HCT116 (cell line): ENCODE measurements around the gene TACC3. TPM values are rescaled to one million over a fixed set of nuclear protein-coding genes. Genes with fewer than 3 reads are reported as not detected.

Experiments used
- ATAC-seq: fragments of 200-7000 bp; cut with Tn5 transposase; 2 replicates; pipeline ENCODE4 v1.9.1; 2020; ENCODE audit warnings: mild to moderate bottlenecking, moderate library complexity
- BruUV-seq: library from RNA; stranded (reverse); fragments of 400-500 nt; replicated peaks from 2 replicates; lab custom pipeline; 2021; lab: Mats Ljungman, UMichigan
- CTCF ChIA-PET: fragments of 300-600 bp; sonication (Branson Sonifier 250); formaldehyde crosslinking; loops from one replicate; lab custom pipeline; 2021; ENCODE audit warnings: antibody characterized with exemption; lab: Charles Lee
- POLR2A ChIA-PET: fragments of 300-600, 350-600 bp; sonication (Branson Sonifier 250); formaldehyde crosslinking; loops from one replicate; lab custom pipeline; 2021; ENCODE audit warnings: antibody characterized with exemption; lab: Charles Lee
- RAD21 ChIA-PET, 2 experiments: fragments of 300-600 bp; sonication (Branson Sonifier 250); formaldehyde crosslinking; loops; one replicate each; lab custom pipeline; 2023; ENCODE audit warnings: low total read pairs in 2 of 2; ENCODE audit not compliant: uncharacterized antibody in 2 of 2, unreplicated experiment in 2 of 2, low non-redundant PET in 1 of 2; lab: Charles Lee
- DNase-seq: peaks from one replicate; pipeline ENCODE4 v3.0.0-alpha.2; 2010; ENCODE audit warnings: low read depth, low spot score
- H2AFZ ChIP-seq: fragments of 200-600 bp; shearing (Covaris generic), sonication (generic); 2 replicates; pipeline ENCODE4 v1.6.1; 2017; ENCODE audit warnings: low read depth, mixed run types, mixed read lengths, antibody characterized with exemption, low read length; ENCODE audit not compliant: poor library complexity, severe bottlenecking
- H3K27ac ChIP-seq: 2 replicates; pipeline ENCODE4 v1.5.1; 2012; ENCODE audit warnings: low read depth, low read length
- H3K27me3 ChIP-seq: fragments of 200-600 bp; sonication (generic); 2 replicates; pipeline ENCODE4 v1.6.1; 2016; ENCODE audit warnings: mixed run types, low read length, mixed read lengths; ENCODE audit not compliant: insufficient read depth
- H3K36me3 ChIP-seq, 2 experiments: fragments of 200-500 bp in 1 of 2; fragments of 200-600 bp in 1 of 2; sonication (Bioruptor generic) in 1 of 2; sonication (generic) in 1 of 2; 2 replicates each; pipeline versions ENCODE4 v1.5.1 to v1.6.1; 2014 to 2016; ENCODE audit warnings: low read length in 2 of 2, inconsistent platforms in 1 of 2, mixed read lengths in 1 of 2, mixed run types in 1 of 2; ENCODE audit not compliant: insufficient read depth in 2 of 2, control insufficient read depth in 1 of 2
- H3K4me1 ChIP-seq, 2 experiments: fragments of 200-600 bp in 1 of 2; sonication (generic) in 1 of 2; 2 replicates each; pipeline versions ENCODE4 v1.5.1 to v1.6.1; 2012 to 2017; ENCODE audit warnings: low read length in 2 of 2, inconsistent platforms in 1 of 2, mild to moderate bottlenecking in 1 of 2, mixed read lengths in 1 of 2, mixed run types in 1 of 2, moderate library complexity in 1 of 2; ENCODE audit not compliant: insufficient read depth in 2 of 2, control insufficient read depth in 1 of 2
- H3K4me2 ChIP-seq: fragments of 200-600 bp; sonication (generic); 2 replicates; pipeline ENCODE4 v1.6.1; 2017; ENCODE audit warnings: mixed run types, low read length, mixed read lengths
- H3K4me3 ChIP-seq, 2 experiments: fragments of 200-600 bp in 1 of 2; sonication (generic) in 1 of 2; replicated peaks in 1 of 2; 2 replicates each; pipeline ENCODE4 v1.5.1; 2011 to 2016; ENCODE audit warnings: low read length in 2 of 2, control low read depth in 1 of 2, low read depth in 1 of 2, mild to moderate bottlenecking in 1 of 2, mixed read lengths in 1 of 2, mixed run types in 1 of 2
- H3K79me2 ChIP-seq: fragments of 200-600 bp; sonication (generic); 2 replicates; pipeline ENCODE4 v1.6.1; 2017; ENCODE audit warnings: mild to moderate bottlenecking, mixed run types, low read length, moderate library complexity, mixed read lengths; ENCODE audit not compliant: insufficient read depth
- H3K9ac ChIP-seq: fragments of 200-600 bp; sonication (generic); 2 replicates; pipeline ENCODE4 v1.6.1; 2016; ENCODE audit warnings: low read length, mixed read lengths
- H3K9me2 ChIP-seq: fragments of 200-600 bp; sonication (generic), shearing (Covaris generic); 2 replicates; pipeline ENCODE4 v1.6.1; 2017; ENCODE audit warnings: mixed run types, mild to moderate bottlenecking, moderate library complexity; ENCODE audit not compliant: insufficient read depth
- H3K9me3 ChIP-seq, 2 experiments: fragments of 200-500 bp in 1 of 2; fragments of 200-600 bp in 1 of 2; sonication (Bioruptor generic) in 1 of 2; sonication (generic) in 1 of 2; 2 replicates each; pipeline ENCODE4 v1.6.1; 2014 to 2017; ENCODE audit warnings: low read length in 2 of 2, mixed read lengths in 2 of 2, inconsistent platforms in 1 of 2, low read depth in 1 of 2, mild to moderate bottlenecking in 1 of 2, mixed run types in 1 of 2, moderate library complexity in 1 of 2; ENCODE audit not compliant: control insufficient read depth in 1 of 2, insufficient read depth in 1 of 2
- H4K20me1 ChIP-seq: fragments of 200-600 bp; sonication (generic), shearing (Covaris generic); 2 replicates; pipeline ENCODE4 v1.6.1; 2017; ENCODE audit warnings: mixed run types, mild to moderate bottlenecking, moderate library complexity; ENCODE audit not compliant: insufficient read depth
- CEBPB ChIP-seq: IDR thresholded peaks from 2 replicates; pipeline ENCODE4 v1.6.1; 2012; ENCODE audit warnings: low read depth
- FOSL1 ChIP-seq: IDR thresholded peaks from 2 replicates; pipeline ENCODE4 v1.6.1; 2012; ENCODE audit warnings: low read depth
- RAD21 ChIP-seq: IDR thresholded peaks from 2 replicates; pipeline ENCODE4 v1.6.1; 2012; ENCODE audit warnings: low read depth, mild to moderate bottlenecking
- SIN3A ChIP-seq: IDR thresholded peaks from 2 replicates; pipeline ENCODE4 v1.6.1; 2012; ENCODE audit warnings: low read depth
- TCF7L2 ChIP-seq: IDR thresholded peaks from 2 replicates; pipeline ENCODE4 v1.7.0; 2011; ENCODE audit warnings: borderline replicate concordance, inconsistent platforms; ENCODE audit not compliant: insufficient read depth, insufficient read length; ENCODE audit errors: extremely low read depth
- YY1 ChIP-seq: IDR thresholded peaks from 2 replicates; pipeline ENCODE4 v1.6.1; 2011; ENCODE audit warnings: low read length, low read depth, moderate library complexity, mild to moderate bottlenecking; ENCODE audit not compliant: insufficient replicate concordance; ENCODE audit errors: extremely low read depth
- ZNF274 ChIP-seq: fragments of 200-500 bp; sonication (Bioruptor generic); IDR thresholded peaks from 2 replicates; pipeline ENCODE4 v1.6.1; 2014; ENCODE audit warnings: mild to moderate bottlenecking, low read depth, low read length, inconsistent platforms
- intact Hi-C: fragments of 100-400 bp; cut with micrococcal nuclease; formaldehyde crosslinking; loops from 2 replicates; pipeline ENCODE4 v1.10.0; 2022
- total RNA-seq: library from RNA; stranded (reverse); gene quantifications from one replicate; pipeline ENCODE4 v1.2.1, GENCODE V29; 2021; ENCODE audit not compliant: unreplicated experiment
- TF ChIP-seq, protein P1 (sequence below): IDR thresholded peaks from 2 replicates; pipeline ENCODE4 v1.6.1; 2012
- TF ChIP-seq, protein P2 (sequence below): IDR thresholded peaks from 2 replicates; pipeline ENCODE4 v1.6.1; 2012; ENCODE audit warnings: low read depth
- TF ChIP-seq, protein P3 (sequence below): IDR thresholded peaks from 2 replicates; pipeline ENCODE4 v1.6.1; 2012

The TACC3 gene
- total RNA-seq, 1 experiment from 2014 or later = 106 TPM

DNA sequence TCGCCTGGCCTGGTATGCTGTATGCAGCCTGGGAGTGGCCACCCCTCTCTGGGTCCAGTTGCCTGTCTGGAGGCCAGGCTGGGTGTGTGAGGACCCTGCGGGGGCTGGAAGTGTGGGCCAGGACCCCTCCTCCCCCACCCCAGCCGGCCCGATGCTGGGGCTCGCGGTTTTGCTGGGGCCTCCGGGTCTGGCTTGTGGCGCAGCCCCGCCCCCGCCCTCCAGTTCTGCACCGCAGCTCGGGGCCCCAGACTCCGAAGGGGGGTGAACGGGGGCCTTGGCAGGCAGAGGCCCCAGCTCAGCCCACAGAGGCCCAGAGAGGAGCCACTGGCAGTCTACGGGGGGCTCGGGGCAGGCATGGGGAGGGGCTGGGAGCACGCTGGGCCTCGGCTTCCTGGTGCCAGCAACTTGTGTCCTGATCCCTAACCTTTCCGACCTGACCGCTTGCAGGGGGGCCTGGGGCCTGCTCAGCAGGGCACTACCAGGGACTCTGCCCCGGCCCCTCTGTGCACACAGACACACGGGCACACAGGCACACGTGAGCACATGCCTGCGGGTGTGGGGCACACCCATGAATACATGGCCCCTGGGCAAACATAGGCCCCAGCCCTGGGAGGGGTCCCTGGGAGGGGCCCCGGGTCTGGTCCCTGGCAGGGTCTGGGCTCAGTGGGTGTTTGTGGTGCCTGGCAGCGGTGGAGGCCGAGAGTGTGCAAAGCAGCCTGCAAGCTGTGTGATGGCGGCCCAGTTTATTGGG, 50.4 kb downstream of the TACC3 start:
- ChIA-PET CTCF (no interaction called here), POLR2A (no interaction called here)
- peaks cover 10 to 16% of the 10 kb centered on the region in 2 experiments for H3K4me1 ChIP-seq

DNA sequence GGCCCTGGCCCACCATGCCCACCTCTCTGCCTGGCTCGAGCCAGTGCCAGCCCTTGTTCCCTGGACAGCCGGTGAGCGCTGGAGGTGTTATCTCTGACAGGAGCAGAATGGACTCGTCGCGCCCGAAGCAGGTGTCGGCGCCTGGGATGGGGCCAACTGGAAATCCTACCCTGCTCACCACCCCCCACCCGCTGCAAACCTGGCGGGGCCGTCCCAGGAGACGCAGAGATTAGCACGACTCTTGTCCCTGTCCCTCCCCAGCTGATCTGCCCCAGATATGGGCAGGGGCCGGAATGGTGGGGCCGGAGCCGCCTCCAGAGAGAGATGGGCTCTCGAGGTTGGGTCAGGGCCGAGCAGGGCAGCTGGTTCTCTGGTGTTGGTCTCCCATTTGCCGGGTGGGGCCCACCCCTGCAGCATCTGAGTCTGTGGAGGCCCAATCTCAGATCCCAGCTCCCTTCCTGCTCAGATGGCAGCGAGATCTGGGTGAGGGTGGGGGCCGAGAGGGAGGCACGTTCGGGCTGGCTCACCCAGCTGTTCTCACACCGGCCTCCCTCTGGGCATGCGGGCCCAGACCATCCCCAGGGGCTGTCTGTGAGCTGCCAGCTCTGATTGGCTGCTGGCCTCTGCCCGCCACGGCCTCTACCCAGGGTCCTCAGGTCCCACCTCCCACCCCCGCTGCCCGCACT, 51.7 kb downstream of the TACC3 start:
- H3K4me2 ChIP-seq = no peak overlapping the region
- BruUV-seq = no TSS peak
- ATAC-seq (no peak), DNase-seq (no peak)
- no peak overlapping the region for H2AFZ ChIP-seq
- H3K36me3 ChIP-seq = no peaks in the 10 kb centered on the region
- ChIA-PET POLR2A (no interaction called here), RAD21 (no interaction called here), CTCF (interaction anchor here (1.1 kb wide), 1 partner anchor 10 kb away, joined by 3 read pairs; no protein-coding TSS in a partner anchor)
- peaks cover 15 to 20% of the 10 kb centered on the region in 2 experiments for H3K4me1 ChIP-seq
- H3K9me2 ChIP-seq = no peaks in the 10 kb centered on the region
- H3K9me3 ChIP-seq = no peaks in the 10 kb centered on the region
- no peaks in the 10 kb centered on the region for H4K20me1 ChIP-seq
- intact Hi-C loops = no loop called here
- no peaks in the 10 kb centered on the region for H3K79me2 ChIP-seq
- no peak overlapping the region for H3K4me3 ChIP-seq
- H3K27me3 ChIP-seq = no peaks in the 10 kb centered on the region
- H3K27ac ChIP-seq = no peak overlapping the region
- H3K9ac ChIP-seq = no peak overlapping the region
- TF ChIP-seq, protein P1, sequence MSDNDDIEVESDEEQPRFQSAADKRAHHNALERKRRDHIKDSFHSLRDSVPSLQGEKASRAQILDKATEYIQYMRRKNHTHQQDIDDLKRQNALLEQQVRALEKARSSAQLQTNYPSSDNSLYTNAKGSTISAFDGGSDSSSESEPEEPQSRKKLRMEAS = no peak
- TF ChIP-seq ZNF274 (no peak), YY1 (no peak), TCF7L2 (no peak), RAD21 (no peak), CEBPB (no peak)
- TF ChIP-seq, protein P2, sequence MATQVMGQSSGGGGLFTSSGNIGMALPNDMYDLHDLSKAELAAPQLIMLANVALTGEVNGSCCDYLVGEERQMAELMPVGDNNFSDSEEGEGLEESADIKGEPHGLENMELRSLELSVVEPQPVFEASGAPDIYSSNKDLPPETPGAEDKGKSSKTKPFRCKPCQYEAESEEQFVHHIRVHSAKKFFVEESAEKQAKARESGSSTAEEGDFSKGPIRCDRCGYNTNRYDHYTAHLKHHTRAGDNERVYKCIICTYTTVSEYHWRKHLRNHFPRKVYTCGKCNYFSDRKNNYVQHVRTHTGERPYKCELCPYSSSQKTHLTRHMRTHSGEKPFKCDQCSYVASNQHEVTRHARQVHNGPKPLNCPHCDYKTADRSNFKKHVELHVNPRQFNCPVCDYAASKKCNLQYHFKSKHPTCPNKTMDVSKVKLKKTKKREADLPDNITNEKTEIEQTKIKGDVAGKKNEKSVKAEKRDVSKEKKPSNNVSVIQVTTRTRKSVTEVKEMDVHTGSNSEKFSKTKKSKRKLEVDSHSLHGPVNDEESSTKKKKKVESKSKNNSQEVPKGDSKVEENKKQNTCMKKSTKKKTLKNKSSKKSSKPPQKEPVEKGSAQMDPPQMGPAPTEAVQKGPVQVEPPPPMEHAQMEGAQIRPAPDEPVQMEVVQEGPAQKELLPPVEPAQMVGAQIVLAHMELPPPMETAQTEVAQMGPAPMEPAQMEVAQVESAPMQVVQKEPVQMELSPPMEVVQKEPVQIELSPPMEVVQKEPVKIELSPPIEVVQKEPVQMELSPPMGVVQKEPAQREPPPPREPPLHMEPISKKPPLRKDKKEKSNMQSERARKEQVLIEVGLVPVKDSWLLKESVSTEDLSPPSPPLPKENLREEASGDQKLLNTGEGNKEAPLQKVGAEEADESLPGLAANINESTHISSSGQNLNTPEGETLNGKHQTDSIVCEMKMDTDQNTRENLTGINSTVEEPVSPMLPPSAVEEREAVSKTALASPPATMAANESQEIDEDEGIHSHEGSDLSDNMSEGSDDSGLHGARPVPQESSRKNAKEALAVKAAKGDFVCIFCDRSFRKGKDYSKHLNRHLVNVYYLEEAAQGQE = no peak

More for the DNA sequence above, 50.4 kb downstream of the TACC3 start:
- no peak for DNase-seq
- no peaks in the 10 kb centered on the region for H3K9me2 ChIP-seq
- H3K9me3 ChIP-seq = no peaks in the 10 kb centered on the region
- no peak for ATAC-seq
- H3K27ac ChIP-seq = no peak overlapping the region
- H3K4me3 ChIP-seq = no peak overlapping the region
- H3K4me2 ChIP-seq = no peak overlapping the region
- intact Hi-C loops = no loop called here
- no peak overlapping the region for H3K9ac ChIP-seq
- TF ChIP-seq, protein P1 = no peak
- TF ChIP-seq FOSL1 (no peak), CEBPB (no peak), SIN3A (no peak)
- TF ChIP-seq, protein P3, sequence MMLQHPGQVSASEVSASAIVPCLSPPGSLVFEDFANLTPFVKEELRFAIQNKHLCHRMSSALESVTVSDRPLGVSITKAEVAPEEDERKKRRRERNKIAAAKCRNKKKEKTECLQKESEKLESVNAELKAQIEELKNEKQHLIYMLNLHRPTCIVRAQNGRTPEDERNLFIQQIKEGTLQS = no peak
- no peaks in the 10 kb centered on the region for H4K20me1 ChIP-seq
- no peaks in the 10 kb centered on the region for H3K27me3 ChIP-seq
- no TSS peak for BruUV-seq
- H3K79me2 ChIP-seq = no peaks in the 10 kb centered on the region
- RAD21 ChIA-PET = no interaction called here
- H2AFZ ChIP-seq = no peak overlapping the region
- H3K36me3 ChIP-seq = no peaks in the 10 kb centered on the region
